Raji (cell line): ENCODE data around the gene YBX3.

Experiments used
- POLR2A ChIP-seq: IDR thresholded peaks from 2 replicates; pipeline ENCODE4 v1.6.1; 2011; ENCODE audit warnings: low read depth, low read length, control low read depth; ENCODE audit not compliant: insufficient read depth

The YBX3 gene

GRCh38 chr12:10700581-10700980, 22.5 kb downstream of the YBX3 start:
- TF ChIP-seq POLR2A: no peak

GRCh38 chr12:10697862-10698261, 25.3 kb downstream of the YBX3 start:
- no peak for TF ChIP-seq POLR2A

GRCh38 chr12:10697156-10697555, 26.0 kb downstream of the YBX3 start:
- no peak for TF ChIP-seq POLR2A

- TF ChIP-seq POLR2A: no peak
Measured at GRCh38 chr12:10690906-10691305, 32.2 kb downstream of the YBX3 start.

GRCh38 chr12:10689146-10689545, 34.0 kb downstream of the YBX3 start:
- no peak for TF ChIP-seq POLR2A

GRCh38 chr12:10688042-10688441, 35.1 kb downstream of the YBX3 start:
- TF ChIP-seq POLR2A: no peak

GRCh38 chr12:10673659-10674384, 49.3 kb downstream of the YBX3 start, which contains the start of gene STYK1:
TSS of gene STYK1 (minus strand) at chr12:10674052. CDS start at chr12:10634618, 39,434 bp downstream.
- TF ChIP-seq POLR2A: no peak

GRCh38 chr12:10672231-10672868, 50.8 kb downstream of the YBX3 start:
- no peak for TF ChIP-seq POLR2A

GRCh38 chr12:10669533-10669932, 53.6 kb downstream of the YBX3 start:
- no peak for TF ChIP-seq POLR2A

GRCh38 chr12:10668526-10668925, 54.6 kb downstream of the YBX3 start:
- TF ChIP-seq POLR2A: no peak

GRCh38 chr12:10667581-10667980, 55.5 kb downstream of the YBX3 start:
- TF ChIP-seq POLR2A: no peak

- no peak for TF ChIP-seq POLR2A
Measured at GRCh38 chr12:10664499-10664898, 58.6 kb downstream of the YBX3 start.

GRCh38 chr12:10663869-10664268, 59.3 kb downstream of the YBX3 start:
- TF ChIP-seq POLR2A: no peak

- no peak for TF ChIP-seq POLR2A
Measured at GRCh38 chr12:10661338-10661737, 61.8 kb downstream of the YBX3 start.

- no peak for TF ChIP-seq POLR2A
Measured at GRCh38 chr12:10654003-10654402, 69.1 kb downstream of the YBX3 start.

GRCh38 chr12:10652192-10652591, 70.9 kb downstream of the YBX3 start:
- TF ChIP-seq POLR2A: no peak
